Measurements from ENCODE around the gene UBAC1. TPM values are rescaled to one million over a fixed set of nuclear protein-coding genes. Genes with fewer than 3 reads are reported as not detected.

The UBAC1 gene
- total RNA-seq, 1 donor from 2014 or later: 30.1 TPM

DNA sequence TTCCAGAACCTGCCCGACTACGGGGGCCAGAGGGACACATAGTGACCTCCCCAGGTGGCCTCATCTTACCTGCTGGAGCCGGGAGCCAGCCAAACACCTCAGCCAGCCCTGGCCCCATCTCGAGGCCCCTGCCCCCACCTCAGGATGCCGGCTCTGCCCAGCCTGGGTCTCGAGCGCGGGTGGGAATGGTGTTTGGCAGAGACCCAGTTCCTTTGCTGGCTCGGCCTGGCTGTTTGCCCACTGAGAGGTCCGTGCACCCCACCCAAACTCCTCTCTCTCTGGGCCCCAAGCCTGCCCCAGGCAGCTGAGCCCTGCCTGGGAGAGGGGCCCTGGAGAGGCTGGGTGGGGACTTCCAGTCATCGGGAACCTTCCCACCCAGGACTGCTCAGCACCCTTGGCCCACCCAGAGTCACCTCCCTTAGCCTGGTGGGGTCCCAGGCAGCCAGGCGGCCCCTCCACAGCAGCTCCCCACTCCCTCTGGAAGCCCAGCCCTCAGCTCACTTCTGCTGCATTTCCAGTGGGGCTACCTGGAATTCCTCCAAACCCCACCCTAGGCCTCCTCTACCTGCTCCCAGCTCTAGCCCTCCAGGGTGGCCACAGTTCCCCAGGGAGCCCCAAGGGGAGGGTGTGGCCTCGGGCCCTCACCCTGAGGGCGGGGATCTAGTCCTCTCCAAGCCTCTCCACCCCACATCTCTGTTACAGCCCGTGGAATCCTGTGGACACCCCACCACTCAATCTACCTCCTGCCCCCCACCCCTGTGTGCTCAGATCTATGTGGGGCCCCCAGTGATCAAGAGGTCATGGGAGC, 42.4 kb upstream of the UBAC1 start:
- TF ChIP-seq, protein P1, sequence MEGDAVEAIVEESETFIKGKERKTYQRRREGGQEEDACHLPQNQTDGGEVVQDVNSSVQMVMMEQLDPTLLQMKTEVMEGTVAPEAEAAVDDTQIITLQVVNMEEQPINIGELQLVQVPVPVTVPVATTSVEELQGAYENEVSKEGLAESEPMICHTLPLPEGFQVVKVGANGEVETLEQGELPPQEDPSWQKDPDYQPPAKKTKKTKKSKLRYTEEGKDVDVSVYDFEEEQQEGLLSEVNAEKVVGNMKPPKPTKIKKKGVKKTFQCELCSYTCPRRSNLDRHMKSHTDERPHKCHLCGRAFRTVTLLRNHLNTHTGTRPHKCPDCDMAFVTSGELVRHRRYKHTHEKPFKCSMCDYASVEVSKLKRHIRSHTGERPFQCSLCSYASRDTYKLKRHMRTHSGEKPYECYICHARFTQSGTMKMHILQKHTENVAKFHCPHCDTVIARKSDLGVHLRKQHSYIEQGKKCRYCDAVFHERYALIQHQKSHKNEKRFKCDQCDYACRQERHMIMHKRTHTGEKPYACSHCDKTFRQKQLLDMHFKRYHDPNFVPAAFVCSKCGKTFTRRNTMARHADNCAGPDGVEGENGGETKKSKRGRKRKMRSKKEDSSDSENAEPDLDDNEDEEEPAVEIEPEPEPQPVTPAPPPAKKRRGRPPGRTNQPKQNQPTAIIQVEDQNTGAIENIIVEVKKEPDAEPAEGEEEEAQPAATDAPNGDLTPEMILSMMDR (IDR thresholded peaks at IDR 0.05): no peak
- DNase-seq (no peak), ATAC-seq (peak; percentile 3)
- no peaks in the 10 kb centered on the region for H3K9me3 ChIP-seq
- intact Hi-C loops (cut with DNase I): no loop called here
- no peaks in the 10 kb centered on the region for H3K27me3 ChIP-seq
- no peak overlapping the region for H3K4me3 ChIP-seq
- H3K36me3 ChIP-seq: no peaks in the 10 kb centered on the region
- peaks cover 9% of the 10 kb centered on the region for H3K4me1 ChIP-seq
- H3K27ac ChIP-seq: no peak overlapping the region

DNA sequence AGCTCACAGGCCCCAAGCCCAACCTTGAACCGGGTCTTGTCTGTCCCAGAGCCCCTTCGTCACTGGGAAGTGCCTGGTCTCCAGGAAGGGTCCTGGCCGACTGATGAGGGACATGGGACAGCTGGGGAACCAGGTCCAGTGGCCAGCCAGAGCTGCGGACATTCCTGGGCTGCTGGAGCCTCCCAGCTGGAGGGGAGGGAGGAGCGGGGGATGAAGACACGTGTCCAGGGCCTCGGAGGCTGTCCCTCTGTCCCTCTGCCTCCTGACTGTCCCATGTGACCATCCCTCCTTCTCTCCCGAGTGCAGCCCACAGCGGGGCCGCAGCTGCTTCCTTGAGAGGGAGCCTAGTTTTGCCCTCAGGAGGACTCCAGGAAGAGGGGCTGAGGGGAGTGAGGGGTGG, 41.7 kb upstream of the UBAC1 start:
- intact Hi-C loops (cut with DNase I): no loop called here
- DNase-seq (no peak), ATAC-seq (peak; percentile 56)
- Histone ChIP-seq H3K36me3 (no peaks in the 10 kb centered on the region), H3K9me3 (no peaks in the 10 kb centered on the region), H3K27me3 (no peaks in the 10 kb centered on the region), H3K4me1 (peaks cover 9% of the 10 kb centered on the region), H3K27ac (no peak overlapping the region), H3K4me3 (no peak overlapping the region)
- TF ChIP-seq, protein P1 (IDR thresholded peaks at IDR 0.05): no peak

DNA sequence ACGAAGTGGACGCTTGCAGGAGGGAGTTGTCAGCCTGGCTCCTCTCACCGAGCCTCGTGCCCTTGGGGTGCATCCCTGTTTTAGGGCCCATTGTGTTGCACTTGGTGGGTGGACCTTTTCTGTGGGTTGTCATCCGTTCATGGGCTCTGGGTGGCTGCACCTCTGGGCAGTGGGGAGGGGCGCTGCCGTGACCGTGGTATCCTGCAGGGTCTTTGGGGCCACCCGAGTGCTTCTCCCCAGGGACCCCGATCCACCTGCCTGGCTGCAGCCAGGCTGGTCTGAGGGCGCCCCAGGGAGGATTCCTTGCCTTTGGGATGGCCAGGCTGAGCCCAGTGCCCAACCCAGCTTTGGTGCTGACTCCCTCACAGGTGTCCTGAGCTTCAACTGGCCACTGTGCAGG, 41.0 kb upstream of the UBAC1 start:
- ATAC-seq (no peak), DNase-seq (no peak)
- TF ChIP-seq, protein P1 (IDR thresholded peaks at IDR 0.05): no peak
- Histone ChIP-seq H3K27ac (no peak overlapping the region), H3K4me3 (no peak overlapping the region), H3K4me1 (peaks cover 9% of the 10 kb centered on the region), H3K36me3 (no peaks in the 10 kb centered on the region), H3K27me3 (no peaks in the 10 kb centered on the region), H3K9me3 (no peaks in the 10 kb centered on the region)
- intact Hi-C loops (cut with DNase I): no loop called here

DNA sequence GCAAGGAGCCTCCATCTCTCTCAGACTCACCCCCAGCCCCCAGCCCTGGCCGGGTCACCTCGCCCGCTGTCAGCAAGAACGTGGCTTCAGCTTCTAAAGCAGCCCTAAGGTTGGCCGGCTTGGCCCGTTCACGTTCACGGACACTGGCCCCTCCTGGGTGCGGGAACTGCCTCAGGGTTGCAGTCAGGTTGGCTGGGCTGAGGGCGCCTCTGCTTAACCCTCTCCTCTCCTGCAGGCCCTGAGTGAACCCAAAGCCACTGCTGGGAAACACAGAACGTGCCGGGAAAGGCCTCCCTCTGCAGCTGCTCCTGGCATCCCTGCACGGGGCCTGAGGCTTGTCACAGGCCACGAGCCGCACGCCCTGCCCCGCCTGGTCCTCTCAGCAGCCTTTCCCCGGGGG, 40.1 kb upstream of the UBAC1 start:
- intact Hi-C loops (cut with DNase I): no loop called here
- TF ChIP-seq, protein P1 (IDR thresholded peaks at IDR 0.05): no peak

DNA sequence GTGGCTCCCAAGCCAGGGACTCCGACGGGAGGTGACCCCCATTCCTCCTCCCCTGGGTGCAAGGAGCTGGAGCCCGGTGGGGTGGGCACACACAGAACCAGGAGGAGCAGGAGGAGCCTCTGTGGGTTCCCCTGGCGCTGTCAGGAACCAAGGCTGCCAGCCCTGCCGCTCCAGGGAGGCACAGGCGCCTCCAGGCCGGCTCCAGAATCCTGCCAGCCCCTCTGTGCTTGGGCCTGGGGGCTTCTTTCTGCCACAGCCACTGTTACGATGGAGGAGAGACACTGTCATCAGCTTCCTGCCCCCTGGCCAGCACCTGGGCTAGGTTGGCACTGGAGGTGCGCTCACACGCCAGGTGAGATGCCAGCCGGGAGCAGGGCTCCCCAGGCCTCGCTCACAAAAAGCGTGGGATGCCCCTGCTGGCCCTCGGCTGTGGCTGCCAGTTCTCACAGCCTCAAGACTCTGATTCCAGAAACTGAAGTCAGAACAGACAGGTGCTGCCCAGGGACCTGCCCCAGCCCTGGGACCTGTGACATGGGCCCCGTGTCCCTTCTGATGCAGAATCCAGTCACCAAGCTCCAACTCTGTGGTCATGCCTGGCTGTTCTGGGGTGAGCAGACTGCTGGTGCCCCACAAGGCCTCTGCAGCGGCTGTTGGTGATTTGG, 37.4 kb upstream of the UBAC1 start:
- Histone ChIP-seq H3K27me3 (no peaks in the 10 kb centered on the region), H3K4me3 (no peak overlapping the region), H3K36me3 (no peaks in the 10 kb centered on the region), H3K4me1 (peaks cover 20% of the 10 kb centered on the region), H3K27ac (no peak overlapping the region), H3K9me3 (no peaks in the 10 kb centered on the region)
- DNase-seq: no peak
- intact Hi-C loops (cut with DNase I): no loop called here
- TF ChIP-seq, protein P1 (IDR thresholded peaks at IDR 0.05): no peak
- no peak for ATAC-seq

More for the DNA sequence above, 40.1 kb upstream of the UBAC1 start:
- DNase-seq: no peak
- Histone ChIP-seq H3K27me3 (no peaks in the 10 kb centered on the region), H3K36me3 (no peaks in the 10 kb centered on the region), H3K4me1 (peaks cover 9% of the 10 kb centered on the region), H3K27ac (no peak overlapping the region), H3K9me3 (no peaks in the 10 kb centered on the region), H3K4me3 (no peak overlapping the region)
- ATAC-seq: no peak
